ENCODE measurements around the gene CACNA1S. TPM values are rescaled to one million over a fixed set of nuclear protein-coding genes. Genes with fewer than 3 reads are reported as not detected.

Gene CACNA1S
- total and polyA plus RNA-seq, 2 of the 8 experiments (the other 6 are each of a cell fraction or from before 2014, with no cell fraction given) = 0.06 TPM; not detected in 1

GRCh38 chr1:201153474-201154388 is 41.5 kb upstream of the CACNA1S start:
- no peak overlapping the region for H3K23ac ChIP-seq (ENCODE audit: insufficient read length)
- H3K4me1 ChIP-seq (replicated peaks in 1 of 4; ENCODE audit: control insufficient read depth in 3 of 4, insufficient read depth in 4 of 4, low read length in 3 of 4) = peaks cover 0 to 13% (median 7%) of the 10 kb centered on the region in 4 experiments; a peak in 6 of 7 replicates
- H3K4me3 ChIP-seq (ENCODE audit: extremely low read depth in 1 of 4, insufficient read depth in 2 of 4, low read depth in 3 of 4, low read length in 4 of 4) = peak overlapping the region; percentile 80 to 94 (median 82)
- H4K8ac ChIP-seq (ENCODE audit: extremely low read depth, insufficient read depth, low read length) = peak overlapping the region; percentile 72; the same call in 1 of the 2 replicates
- peaks cover 4% of the 10 kb centered on the region; the same call in 1 of the 2 replicates for H3K79me1 ChIP-seq (ENCODE audit: low read depth, low read length)
- H3K18ac ChIP-seq (ENCODE audit: extremely low read depth, low read length) = peak overlapping the region; percentile 68
- H2BK15ac ChIP-seq (ENCODE audit: low read length) = no peak overlapping the region
- WGBS, 2 experiments (ENCODE audit: extremely low coverage in 1 of 2, insufficient coverage in 1 of 2, insufficient read length in 1 of 2, insufficient replicate concordance in 2 of 2, low coverage in 1 of 2, low lambda C conversion rate in 2 of 2, missing lambda C conversion rate in 1 of 2) = 8% methylated on average over 20 of the region's 37 CpGs; no CpG with 5 or more reads in 1 of the 2 experiments
- H2AFZ ChIP-seq (ENCODE audit: low read length) = no peak overlapping the region; the same call in 1 of the 2 replicates
- no peak for FAIRE-seq
- H2BK20ac ChIP-seq (ENCODE audit: low read length) = no peak overlapping the region
- peak overlapping the region; percentile 17 for H3K56ac ChIP-seq (replicated peaks; ENCODE audit: insufficient read length, low read depth, low read length)
- H3K27ac ChIP-seq (ENCODE audit: low read depth, low read length) = peak overlapping the region; percentile 74; the same call in 1 of the 2 replicates
- peak overlapping the region; percentile 86 to 96 for H3K4me2 ChIP-seq (ENCODE audit: insufficient read depth in 1 of 2, low read depth in 2 of 2, low read length in 2 of 2)
- peaks cover 1 to 3% of the 10 kb centered on the region in 2 experiments for H4K20me1 ChIP-seq (replicated peaks in 1 of 2; ENCODE audit: control insufficient read depth in 1 of 2, insufficient read depth in 2 of 2, low read length in 2 of 2)
- ChIA-PET POLR2A (ENCODE audit: partially characterized antibody) (interaction anchor here (0.8 to 11.8 kb wide), 14 partner anchors 11 to 263 kb away, joined by 3 to 105 read pairs (median 3); partner anchors contain the start of gene ASCL5), CTCF (ENCODE audit: partially characterized antibody) (interaction anchor here (0.6 to 3.1 kb wide), 15 partner anchors 12 to 286 kb away, joined by 3 to 13 read pairs (median 3); partner anchors contain the start of gene IGFN1)
- peaks cover 10 to 35% (median 29%) of the 10 kb centered on the region in 4 experiments for H3K36me3 ChIP-seq (ENCODE audit: control insufficient read depth in 2 of 4, insufficient read depth in 4 of 4, low read length in 3 of 4)
- peak overlapping the region; percentile 40; the same call in 1 of the 2 replicates for H2BK5ac ChIP-seq (ENCODE audit: low read depth, low read length)
- no peak overlapping the region for H3K14ac ChIP-seq (ENCODE audit: insufficient read length)
- peak overlapping the region; percentile 37 to 80 (median 75) for H3K9ac ChIP-seq (replicated peaks in 1 of 4; ENCODE audit: extremely low read depth in 1 of 4, low read depth in 3 of 4, low read length in 3 of 4)
- no peak for DNase-seq (ENCODE audit: low read depth in 1 of 2, low spot score in 2 of 2)
- peak overlapping the region; percentile 63 for H4K5ac ChIP-seq (ENCODE audit: insufficient read length, low read depth, low read length)
- peak overlapping the region; percentile 26 for H4K91ac ChIP-seq (replicated peaks; ENCODE audit: insufficient read length, low read length)
- no peak overlapping the region for H3K4ac ChIP-seq (replicated peaks; ENCODE audit: insufficient read length, low read depth, low read length)
- H2BK12ac ChIP-seq (ENCODE audit: low read depth, low read length) = no peak overlapping the region
- H2AK5ac ChIP-seq (ENCODE audit: low read depth, low read length) = no peak overlapping the region
- no peaks in the 10 kb centered on the region for H3K9me3 ChIP-seq (ENCODE audit: insufficient read depth in 2 of 2, low read depth in 1 of 2, low read length in 1 of 2)
- peaks cover 0 to 18% of the 10 kb centered on the region in 2 experiments; a peak in 3 of 4 replicates for H3K79me2 ChIP-seq (ENCODE audit: control insufficient read depth in 1 of 2, insufficient read depth in 2 of 2, low read length in 2 of 2)
- no peaks in the 10 kb centered on the region; a peak in 1 of 7 replicates for H3K27me3 ChIP-seq (replicated peaks in 1 of 4; ENCODE audit: control insufficient read depth in 3 of 4, extremely low read depth in 1 of 4, insufficient read depth in 3 of 4, low read length in 3 of 4)
- peaks cover 4% of the 10 kb centered on the region; the same call in 1 of the 2 replicates for H3K23me2 ChIP-seq (ENCODE audit: low read depth, low read length)
- no peak overlapping the region for H2BK120ac ChIP-seq (replicated peaks; ENCODE audit: low read depth, low read length)
- TF ChIP-seq EZH2 (IDR thresholded peaks at IDR 0.05; ENCODE audit: low read depth, low read length, severe bottlenecking) (no peak), TAF7 (optimal IDR thresholded peaks at IDR 0.05; ENCODE audit: borderline replicate concordance, low read depth, low read length) (no peak), CBX8 (IDR thresholded peaks at IDR 0.05; ENCODE audit: borderline replicate concordance, low read depth, low read length) (no peak), CBX5 (IDR thresholded peaks at IDR 0.05; ENCODE audit: low read depth, low read length) (no peak), USF2 (IDR thresholded peaks at IDR 0.05; ENCODE audit: low read length) (no peak), SRF (IDR thresholded peaks at IDR 0.05; ENCODE audit: low read depth, low read length) (no peak), KDM4A (IDR thresholded peaks at IDR 0.05; ENCODE audit: low read depth, low read length, severe bottlenecking) (peak; percentile 56), POLR2A (IDR thresholded peaks at IDR 0.05; ENCODE audit: control extremely low read depth in 1 of 2, low read depth in 2 of 2, low read length in 2 of 2) (peak; percentile 41 to 65; a peak in 2 of 3 replicates), RFX5 (IDR thresholded peaks at IDR 0.05; ENCODE audit: borderline replicate concordance, low read depth, low read length) (no peak)

Data from H1 (cell line).